Measurements from ENCODE around the gene LILRA6. TPM values are rescaled to one million over a fixed set of nuclear protein-coding genes. Genes with fewer than 3 reads are reported as not detected.

Gene LILRA6
- total RNA-seq, 1 experiment from 2014 or later: not detected

GRCh38 chr19:54188215-54188871 is 54.2 kb downstream of the LILRA6 start:
- DNase-seq (ENCODE audit: low read depth in 1 of 2, low spot score in 2 of 2): peak; percentile 67 to 71
- Histone ChIP-seq H3K27ac (peak overlapping the region; percentile 56), H3K36me3 (peaks cover 37% of the 10 kb centered on the region), H3K9me3 (replicated peaks) (no peaks in the 10 kb centered on the region), H3K4me3 (peak overlapping the region; percentile 88), H3K4me1 (replicated peaks) (peaks cover 13% of the 10 kb centered on the region), H3K27me3 (replicated peaks) (no peaks in the 10 kb centered on the region)

- peaks cover 10% of the 10 kb centered on the region for H3K4me1 ChIP-seq (replicated peaks)
- H3K9me3 ChIP-seq (replicated peaks): no peaks in the 10 kb centered on the region
- H3K27me3 ChIP-seq (replicated peaks): no peaks in the 10 kb centered on the region
- H3K36me3 ChIP-seq: peaks cover 42% of the 10 kb centered on the region
- no peak overlapping the region for H3K27ac ChIP-seq
- no peak overlapping the region for H3K4me3 ChIP-seq
- DNase-seq (ENCODE audit: low read depth in 1 of 2, low spot score in 2 of 2): no peak
Observed at GRCh38 chr19:54186934-54187381, 55.6 kb downstream of the LILRA6 start.

Other genes starting within 250 kb of the LILRA6 start
- gene VSTM1, start 178.9 kb downstream of the LILRA6 start, total RNA-seq (2014; rRNA removed; shearing (Covaris generic)): not detected in 2 replicates
- gene TARM1, start 161.4 kb downstream of the LILRA6 start, total RNA-seq (2014; rRNA removed; shearing (Covaris generic)): not detected in 2 replicates
- gene OSCAR, start 142.0 kb downstream of the LILRA6 start, total RNA-seq (2014; rRNA removed; shearing (Covaris generic)): not detected in 2 replicates
- 24.2 and 51.7 TPM in 2 replicates for gene NDUFA3, start 139.9 kb downstream of the LILRA6 start, total RNA-seq (2014; rRNA removed; shearing (Covaris generic))
- gene TFPT, start 127.1 kb downstream of the LILRA6 start, total RNA-seq (2014; rRNA removed; shearing (Covaris generic)): 31.7 and 48.5 TPM in 2 replicates
- gene PRPF31, start 127.0 kb downstream of the LILRA6 start, total RNA-seq (2014; rRNA removed; shearing (Covaris generic)): 70.6 and 79.9 TPM in 2 replicates
- 13.9 and 14.2 TPM in 2 replicates for gene CNOT3, start 105.0 kb downstream of the LILRA6 start, total RNA-seq (2014; rRNA removed; shearing (Covaris generic))
- gene LENG1, start 83.1 kb downstream of the LILRA6 start, total RNA-seq (2014; rRNA removed; shearing (Covaris generic)): 15.8 and 18.9 TPM in 2 replicates
- gene TMC4, start 69.6 kb downstream of the LILRA6 start, total RNA-seq (2014; rRNA removed; shearing (Covaris generic)): 0.11 TPM in 1 of 2 replicates, not detected in the other
- 97.7 and 118 TPM in 2 replicates for gene MBOAT7, start 53.2 kb downstream of the LILRA6 start, total RNA-seq (2014; rRNA removed; shearing (Covaris generic))
- 85.4 and 106 TPM in 2 replicates for gene TSEN34, start 51.5 kb downstream of the LILRA6 start, total RNA-seq (2014; rRNA removed; shearing (Covaris generic))
- 1,209 and 2,142 TPM in 2 replicates for gene RPS9, start 41.9 kb downstream of the LILRA6 start, total RNA-seq (2014; rRNA removed; shearing (Covaris generic))
- gene LILRB3, start 19.8 kb downstream of the LILRA6 start, total RNA-seq (2014; rRNA removed; shearing (Covaris generic)): not detected in 2 replicates
- gene LILRB5, start 14.5 kb upstream of the LILRA6 start, total RNA-seq (2014; rRNA removed; shearing (Covaris generic)): not detected in 2 replicates
- gene LILRB2, start 38.3 kb upstream of the LILRA6 start, total RNA-seq (2014; rRNA removed; shearing (Covaris generic)): not detected in 2 replicates
- not detected in 2 replicates for gene LILRA5, start 70.4 kb upstream of the LILRA6 start, total RNA-seq (2014; rRNA removed; shearing (Covaris generic))
- not detected in 2 replicates for gene LILRA4, start 96.4 kb upstream of the LILRA6 start, total RNA-seq (2014; rRNA removed; shearing (Covaris generic))
- gene LAIR1, start 122.1 kb upstream of the LILRA6 start, total RNA-seq (2014; rRNA removed; shearing (Covaris generic)): not detected in 2 replicates
- not detected in 2 replicates for gene TTYH1, start 172.7 kb upstream of the LILRA6 start, total RNA-seq (2014; rRNA removed; shearing (Covaris generic))
- 9.5 and 14.4 TPM in 2 replicates for gene LENG8, start 206.4 kb upstream of the LILRA6 start, total RNA-seq (2014; rRNA removed; shearing (Covaris generic))
- 4.0 and 5.4 TPM in 2 replicates for gene LENG9, start 221.0 kb upstream of the LILRA6 start, total RNA-seq (2014; rRNA removed; shearing (Covaris generic))
- gene CDC42EP5, start 230.5 kb upstream of the LILRA6 start, total RNA-seq (2014; rRNA removed; shearing (Covaris generic)): 1.2 and 8.8 TPM in 2 replicates

Data from SJSA1 (cell line).